Ishikawa (cell line): ENCODE measurements around the gene SPRR2F.

Experiments
- CEBPB ChIP-seq: IDR thresholded peaks from 2 replicates; pipeline ENCODE4 v1.6.1; 2012
- CREB1 ChIP-seq: IDR thresholded peaks from 2 replicates; pipeline ENCODE4 v1.6.1; 2012; ENCODE audit warnings: low read depth
- EGR1 ChIP-seq: IDR thresholded peaks from 2 replicates; pipeline ENCODE4 v1.6.1; 2012
- EP300 ChIP-seq: IDR thresholded peaks from 2 replicates; pipeline ENCODE4 v1.6.1; 2012; ENCODE audit warnings: borderline replicate concordance
- FOXM1 ChIP-seq: IDR thresholded peaks from 2 replicates; pipeline ENCODE4 v1.6.1; 2012; ENCODE audit warnings: low read depth, borderline replicate concordance
- NFIC ChIP-seq: IDR thresholded peaks from 2 replicates; pipeline ENCODE4 v1.6.1; 2012
- RAD21 ChIP-seq: IDR thresholded peaks from 2 replicates; pipeline ENCODE4 v1.6.1; 2012; ENCODE audit warnings: low read depth
- REST ChIP-seq: IDR thresholded peaks from 2 replicates; pipeline ENCODE4 v1.6.1; 2012; ENCODE audit warnings: low read depth, mild to moderate bottlenecking
- TAF1 ChIP-seq: IDR thresholded peaks from 2 replicates; pipeline ENCODE4 v1.6.1; 2012; ENCODE audit warnings: low read depth, mild to moderate bottlenecking
- TCF12 ChIP-seq: IDR thresholded peaks from 2 replicates; pipeline ENCODE4 v1.6.1; 2012; ENCODE audit warnings: low read depth
- TEAD4 ChIP-seq: IDR thresholded peaks from 2 replicates; pipeline ENCODE4 v1.6.1; 2012
- YY1 ChIP-seq: IDR thresholded peaks from 2 replicates; pipeline ENCODE4 v1.6.1; 2012; ENCODE audit warnings: low read depth
- ZBTB7A ChIP-seq: IDR thresholded peaks from 2 replicates; pipeline ENCODE4 v1.6.1; 2012; ENCODE audit warnings: low read depth
- TF ChIP-seq, protein P1 (sequence below): IDR thresholded peaks from 2 replicates; pipeline ENCODE4 v1.6.1; 2012
- TF ChIP-seq, protein P2 (sequence below): IDR thresholded peaks from 2 replicates; pipeline ENCODE4 v1.6.1; 2012

SPRR2F gene

GRCh38 chr1:153127296-153127695, 14.0 kb upstream of the SPRR2F start:
- no peak for TF ChIP-seq YY1
- no peak for TF ChIP-seq RAD21
- no peak for TF ChIP-seq TCF12
- no peak for TF ChIP-seq CEBPB
- no peak for TF ChIP-seq EGR1
- TF ChIP-seq, protein P1, sequence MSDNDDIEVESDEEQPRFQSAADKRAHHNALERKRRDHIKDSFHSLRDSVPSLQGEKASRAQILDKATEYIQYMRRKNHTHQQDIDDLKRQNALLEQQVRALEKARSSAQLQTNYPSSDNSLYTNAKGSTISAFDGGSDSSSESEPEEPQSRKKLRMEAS = no peak
- no peak for TF ChIP-seq CREB1
- TF ChIP-seq NFIC = no peak
- no peak for TF ChIP-seq FOXM1
- no peak for TF ChIP-seq EP300
- TF ChIP-seq ZBTB7A = no peak
- no peak for TF ChIP-seq TAF1
- TF ChIP-seq TEAD4 = no peak
- TF ChIP-seq REST = no peak
- TF ChIP-seq, protein P2, sequence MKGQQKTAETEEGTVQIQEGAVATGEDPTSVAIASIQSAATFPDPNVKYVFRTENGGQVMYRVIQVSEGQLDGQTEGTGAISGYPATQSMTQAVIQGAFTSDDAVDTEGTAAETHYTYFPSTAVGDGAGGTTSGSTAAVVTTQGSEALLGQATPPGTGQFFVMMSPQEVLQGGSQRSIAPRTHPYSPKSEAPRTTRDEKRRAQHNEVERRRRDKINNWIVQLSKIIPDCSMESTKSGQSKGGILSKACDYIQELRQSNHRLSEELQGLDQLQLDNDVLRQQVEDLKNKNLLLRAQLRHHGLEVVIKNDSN = no peak

- TF ChIP-seq, protein P1 = no peak
- TF ChIP-seq ZBTB7A = no peak
- no peak for TF ChIP-seq TAF1
- TF ChIP-seq NFIC = no peak
- TF ChIP-seq REST = no peak
- no peak for TF ChIP-seq EGR1
- TF ChIP-seq, protein P2 = no peak
- TF ChIP-seq CEBPB = no peak
- TF ChIP-seq FOXM1 = no peak
- no peak for TF ChIP-seq TCF12
- no peak for TF ChIP-seq TEAD4
- no peak for TF ChIP-seq RAD21
- TF ChIP-seq CREB1 = no peak
Measured at GRCh38 chr1:153125536-153125935, 12.2 kb upstream of the SPRR2F start.

DNA sequence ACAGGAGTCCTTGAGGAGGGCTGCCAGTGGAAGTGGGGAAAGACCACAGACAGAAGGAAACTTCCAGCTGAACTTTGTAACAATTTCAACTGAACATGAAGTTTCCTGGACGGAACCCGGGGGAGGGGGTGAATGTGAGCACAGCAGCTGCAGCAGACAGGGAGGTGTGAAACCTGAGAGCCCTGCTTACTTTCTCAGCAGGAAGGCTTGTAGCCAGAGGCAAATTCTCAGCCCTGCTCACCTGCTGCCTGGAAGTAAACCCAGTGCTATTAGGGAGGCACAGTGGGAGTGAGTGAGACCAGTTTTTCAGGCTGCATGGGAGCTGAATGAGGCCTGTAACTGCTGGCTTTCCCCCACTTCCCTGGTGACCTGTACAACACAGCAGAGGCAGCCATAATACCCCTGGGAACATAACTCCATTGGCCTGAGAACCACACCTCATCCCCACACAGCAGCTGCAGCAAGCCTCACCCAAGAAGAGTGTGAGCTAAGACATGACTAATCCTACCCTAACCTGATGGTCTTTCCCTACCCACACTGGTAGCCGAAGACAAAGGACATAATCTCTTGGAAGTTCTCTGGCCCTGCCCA, 9.6 kb upstream of the SPRR2F start:
- peak; percentile 80 for TF ChIP-seq YY1
- TF ChIP-seq, protein P1 = peak; percentile 60
- no peak for TF ChIP-seq REST
- TF ChIP-seq, protein P2 = no peak
- no peak; the same call in 1 of the 2 replicates for TF ChIP-seq CEBPB
- TF ChIP-seq EGR1 = no peak
- peak; percentile 34; the same call in 1 of the 2 replicates for TF ChIP-seq RAD21
- TF ChIP-seq TEAD4 = peak; percentile 80
- TF ChIP-seq TCF12 = peak; percentile 96
- TF ChIP-seq EP300 = peak; percentile 87
- TF ChIP-seq TAF1 = no peak
- peak; percentile 67 for TF ChIP-seq NFIC
- no peak for TF ChIP-seq CREB1
- peak; percentile 32; the same call in 1 of the 2 replicates for TF ChIP-seq FOXM1
- TF ChIP-seq ZBTB7A = no peak
